Spleen (tissue), 11 donors: ENCODE results near the gene COX5B. TPM values are rescaled to one million over a fixed set of nuclear protein-coding genes. Genes with fewer than 3 reads are reported as not detected.

Source experiments
- DNase-seq: peaks from one replicate; pipeline ENCODE4 v3.0.0-alpha.2; 2020
- H3K27ac ChIP-seq, 8 donors: fragments of 200-600 bp; sonication (generic) in 7 of 8; 1 replicate in 4 of 8; 2 replicates in 4 of 8; pipeline versions ENCODE4 v1.5.0 to v1.8.0; 2016 to 2021; ENCODE audit warnings: inconsistent platforms in 4 of 8, mild to moderate bottlenecking in 4 of 8, moderate library complexity in 1 of 8
- H3K27me3 ChIP-seq, 7 donors: fragments of 200-600 bp; sonication (generic) in 6 of 7; replicated peaks in 1 of 7; 1 replicate in 4 of 7; 2 replicates in 3 of 7; pipeline versions ENCODE4 v1.5.0 to v1.8.0; 2016 to 2021; ENCODE audit warnings: inconsistent platforms in 3 of 7, mild to moderate bottlenecking in 1 of 7
- H3K36me3 ChIP-seq, 6 donors: fragments of 200-600 bp; sonication (generic) in 5 of 6; 1 replicate in 4 of 6; 2 replicates in 2 of 6; pipeline versions ENCODE4 v1.5.0 to v1.8.0; 2016 to 2021; ENCODE audit warnings: inconsistent platforms in 2 of 6
- H3K4me1 ChIP-seq, 6 donors: fragments of 200-600 bp; sonication (generic) in 5 of 6; 1 replicate in 3 of 6; 2 replicates in 3 of 6; pipeline versions ENCODE4 v1.5.0 to v1.8.0; 2016 to 2021; ENCODE audit warnings: inconsistent platforms in 3 of 6
- H3K4me3 ChIP-seq, 8 donors: fragments of 200-600 bp; sonication (generic) in 7 of 8; 1 replicate in 4 of 8; 2 replicates in 4 of 8; pipeline versions ENCODE4 v1.5.0 to v1.8.0; 2016 to 2021; ENCODE audit warnings: inconsistent platforms in 4 of 8, mild to moderate bottlenecking in 4 of 8, moderate library complexity in 2 of 8
- H3K9me3 ChIP-seq, 8 donors: fragments of 200-600 bp; sonication (generic) in 7 of 8; 1 replicate in 4 of 8; 2 replicates in 4 of 8; pipeline versions ENCODE4 v1.5.0 to v1.8.0; 2016 to 2021; ENCODE audit warnings: inconsistent platforms in 4 of 8
- POLR2A ChIP-seq, 3 donors: fragments of 450-650 bp; IDR thresholded peaks; one replicate each; pipeline ENCODE4 v1.5.1; 2017; ENCODE audit warnings: antibody characterized with exemption in 3 of 3, mild to moderate bottlenecking in 1 of 3
- POLR2AphosphoS5 ChIP-seq, 3 donors: sonication (generic); formaldehyde crosslinking; IDR thresholded peaks; one replicate each; pipeline ENCODE4 v1.5.1; 2017; ENCODE audit warnings: antibody characterized with exemption in 3 of 3
- WGBS, 5 donors: extraction: QIAGEN DNeasy Blood & Tissue Kit in 3 of 5; methylation state at CpG; one replicate each; pipeline versions ENCODE4 v1.1.5 to v1.1.7; 2013 to 2018; 5-methylcytosine and 5-hydroxymethylcytosine counted together
- intact Hi-C: fragments of 100-400 bp; cut with DNase I; formaldehyde crosslinking; loops from one replicate; pipeline ENCODE4 v1.15.0; 2023; ENCODE audit warnings: low total_unique reads
- polyA plus RNA-seq, 3 donors: library from polyadenylated mRNA; stranded (reverse); fragments of 200-250 nt; gene quantifications; one replicate each; pipeline ENCODE4 v1.2.1, GENCODE V29; 2013
- total RNA-seq, 7 donors: library from RNA; depleted of rRNA in 3 of 7; stranded (reverse); fragments of >200 nt in 3 of 7; fragmentation: NEBNext Ultra II Directional in 4 of 7; extraction: Animal tissue kit (Norgen Biotek cat#: 25700) in 4 of 7; gene quantifications; one replicate each; pipeline versions ENCODE4 v1.1.0 to v1.2.1, GENCODE V29; 2016 to 2021
- TF ChIP-seq, protein P1 (sequence below), 11 experiments: fragments of 200-600 bp in 7 of 11; fragments of 450-650 bp in 4 of 11; sonication (generic) in 4 of 11; IDR thresholded peaks in 8 of 11; conservative IDR thresholded peaks in 3 of 11; 1 replicate in 7 of 11; 2 replicates in 4 of 11; pipeline versions ENCODE4 v1.4.0 to v1.8.0; 2016 to 2021; ENCODE audit warnings: antibody characterized with exemption in 11 of 11, inconsistent platforms in 4 of 11, mild to moderate bottlenecking in 1 of 11
- donor health status: healthy with polysubstance abuse.
- donor health status: DM: no; HTN: no; CAD: no; lungs with moderate emphysema.
- donor health status: DM: no; HTN: no; CAD: no.
- donor health status: Bipolar disorder and iron deficiency.
- donor health status: healthy.
- donor health status: DM: no; HTN: no; CAD: no.
- donor health status: DM: yes; HTN: yes; CAD: no.

The COX5B gene
- total and polyA plus RNA-seq, 10 donors = 138 to 341 (median 209) TPM

DNA sequence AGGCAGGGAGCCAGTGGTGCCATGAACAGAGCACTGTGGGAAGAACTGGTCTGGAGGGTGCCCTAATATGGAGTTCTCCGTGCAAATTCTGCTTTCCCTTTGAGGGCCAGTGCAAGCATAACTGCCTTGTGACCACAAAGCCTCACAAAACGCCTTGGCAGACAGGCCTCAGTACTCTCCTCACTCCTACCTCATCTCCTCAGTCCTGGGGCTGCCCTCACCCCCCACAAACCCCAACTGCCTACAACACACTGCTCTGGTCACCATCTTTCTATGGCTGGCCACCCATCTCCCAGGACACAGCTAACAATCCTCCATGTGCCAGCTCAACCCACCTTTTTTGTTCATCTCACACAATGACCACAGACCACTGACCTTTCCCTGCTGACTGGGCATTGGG lies 8.9 kb downstream of the COX5B start:
- Histone ChIP-seq H3K36me3 (peaks cover 4 to 77% (median 47%) of the 10 kb centered on the region in 6 donors), H3K4me1 (peaks cover 0 to 5% (median under 1%) of the 10 kb centered on the region in 6 donors), H3K4me3 (no peak overlapping the region), H3K9me3 (peaks cover 0 to 9% (median 2%) of the 10 kb centered on the region in 8 donors), H3K27ac (no peak overlapping the region), H3K27me3 (no peaks in the 10 kb centered on the region)
- TF ChIP-seq, protein P1, sequence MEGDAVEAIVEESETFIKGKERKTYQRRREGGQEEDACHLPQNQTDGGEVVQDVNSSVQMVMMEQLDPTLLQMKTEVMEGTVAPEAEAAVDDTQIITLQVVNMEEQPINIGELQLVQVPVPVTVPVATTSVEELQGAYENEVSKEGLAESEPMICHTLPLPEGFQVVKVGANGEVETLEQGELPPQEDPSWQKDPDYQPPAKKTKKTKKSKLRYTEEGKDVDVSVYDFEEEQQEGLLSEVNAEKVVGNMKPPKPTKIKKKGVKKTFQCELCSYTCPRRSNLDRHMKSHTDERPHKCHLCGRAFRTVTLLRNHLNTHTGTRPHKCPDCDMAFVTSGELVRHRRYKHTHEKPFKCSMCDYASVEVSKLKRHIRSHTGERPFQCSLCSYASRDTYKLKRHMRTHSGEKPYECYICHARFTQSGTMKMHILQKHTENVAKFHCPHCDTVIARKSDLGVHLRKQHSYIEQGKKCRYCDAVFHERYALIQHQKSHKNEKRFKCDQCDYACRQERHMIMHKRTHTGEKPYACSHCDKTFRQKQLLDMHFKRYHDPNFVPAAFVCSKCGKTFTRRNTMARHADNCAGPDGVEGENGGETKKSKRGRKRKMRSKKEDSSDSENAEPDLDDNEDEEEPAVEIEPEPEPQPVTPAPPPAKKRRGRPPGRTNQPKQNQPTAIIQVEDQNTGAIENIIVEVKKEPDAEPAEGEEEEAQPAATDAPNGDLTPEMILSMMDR (IDR thresholded peaks at IDR 0.05 in 8 of 11, conservative IDR thresholded peaks at IDR 0.05 in 3 of 11) = no peak
- TF ChIP-seq POLR2AphosphoS5 (IDR thresholded peaks at IDR 0.05) (no peak), POLR2A (IDR thresholded peaks at IDR 0.05) (no peak)
- 83 to 96% (median 91%) methylated on average over 2 of the region's 2 CpGs for WGBS, 5 donors
- intact Hi-C loops = no loop called here
- no peak for DNase-seq

DNA sequence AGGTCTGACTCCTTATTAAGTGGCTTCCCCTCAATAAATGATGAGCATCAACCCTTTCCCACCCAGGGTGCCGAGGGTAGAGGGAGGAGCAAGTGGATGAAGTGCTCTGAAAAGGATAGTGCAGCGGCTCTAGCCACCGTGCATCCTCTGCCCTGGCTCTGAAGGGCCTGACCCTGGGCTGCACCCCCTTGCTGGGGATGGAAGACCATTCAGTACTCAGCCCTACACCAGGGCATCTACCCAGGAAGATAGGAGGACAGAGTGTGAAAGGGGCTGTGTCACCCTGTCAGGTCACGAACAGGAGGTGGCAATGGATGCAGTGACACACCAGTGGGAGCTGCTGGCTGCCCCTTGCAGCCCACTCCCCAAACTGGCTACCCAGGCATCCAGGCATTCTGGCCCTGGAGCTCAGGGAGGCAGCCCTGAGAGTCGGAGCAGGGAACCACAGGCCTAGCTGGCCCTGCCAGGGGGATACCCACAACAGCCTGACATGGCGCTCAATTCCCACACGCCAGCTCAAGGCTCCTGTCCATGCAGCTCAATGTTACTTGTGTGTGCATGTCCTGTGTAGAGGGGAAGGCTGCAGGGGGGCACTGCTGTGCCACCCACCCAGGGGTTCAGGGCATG lies 10.4 kb downstream of the COX5B start:
- WGBS, 5 donors = 92 to 99% (median 98%) methylated on average over 7 of the region's 7 CpGs
- Histone ChIP-seq H3K4me1 (peaks cover 9 to 19% (median 13%) of the 10 kb centered on the region in 6 donors), H3K9me3 (peaks cover 0 to 9% (median 2%) of the 10 kb centered on the region in 8 donors), H3K4me3 (no peak overlapping the region), H3K27me3 (no peaks in the 10 kb centered on the region), H3K27ac (no peak overlapping the region), H3K36me3 (peaks cover 4 to 78% (median 42%) of the 10 kb centered on the region in 6 donors)
- TF ChIP-seq, protein P1 (IDR thresholded peaks at IDR 0.05 in 8 of 11, conservative IDR thresholded peaks at IDR 0.05 in 3 of 11) = no peak
- TF ChIP-seq POLR2AphosphoS5 (IDR thresholded peaks at IDR 0.05) = peak in 2 of 3 donors; percentile 28 to 38
- no peak for TF ChIP-seq POLR2A (IDR thresholded peaks at IDR 0.05)
- DNase-seq = no peak
- intact Hi-C loops = no loop called here

DNA sequence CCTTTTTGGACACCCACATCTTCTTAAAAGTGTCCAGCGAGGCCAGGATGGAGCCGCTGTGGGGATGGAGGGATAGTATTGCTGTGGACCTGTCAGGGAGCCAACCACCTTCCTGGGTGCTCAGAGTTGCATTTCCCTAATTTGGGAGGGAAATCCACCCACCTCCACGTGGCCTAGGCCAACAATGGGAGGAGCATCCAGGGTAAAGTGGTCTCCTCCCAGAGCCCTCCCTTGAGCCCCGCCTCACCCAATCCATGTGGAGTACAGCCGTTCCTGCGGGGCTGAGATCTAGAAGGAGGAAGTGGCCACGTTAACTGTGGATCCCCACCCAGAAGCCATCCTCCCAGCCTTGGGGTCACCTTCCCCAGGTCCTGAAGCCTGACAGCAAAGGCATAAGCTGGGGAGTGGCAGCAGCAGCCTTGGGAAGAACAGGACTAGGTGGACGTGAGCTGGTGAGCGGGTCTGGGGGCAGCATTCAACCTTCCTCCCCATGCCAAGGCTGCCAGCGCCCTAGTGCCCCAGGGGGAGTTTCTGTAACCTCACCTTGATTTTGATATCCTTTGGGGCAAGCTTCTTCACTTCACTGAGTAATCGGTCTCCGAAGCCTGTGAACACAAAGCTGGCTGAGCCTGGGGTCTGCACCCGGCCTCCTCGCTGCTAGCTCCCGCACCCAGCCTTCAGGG lies 11.2 kb downstream of the COX5B start:
- intact Hi-C loops = no loop called here
- Histone ChIP-seq H3K4me1 (peaks cover 17 to 27% (median 21%) of the 10 kb centered on the region in 6 donors), H3K9me3 (peaks cover 0 to 9% (median 2%) of the 10 kb centered on the region in 8 donors), H3K27me3 (no peaks in the 10 kb centered on the region), H3K4me3 (no peak overlapping the region), H3K27ac (no peak overlapping the region), H3K36me3 (peaks cover 4 to 82% (median 42%) of the 10 kb centered on the region in 6 donors)
- no peak for TF ChIP-seq POLR2AphosphoS5 (IDR thresholded peaks at IDR 0.05)
- TF ChIP-seq, protein P1 (IDR thresholded peaks at IDR 0.05 in 8 of 11, conservative IDR thresholded peaks at IDR 0.05 in 3 of 11) = no peak
- no peak for TF ChIP-seq POLR2A (IDR thresholded peaks at IDR 0.05)
- 79 to 90% (median 85%) methylated on average over 15 of the region's 15 CpGs for WGBS, 5 donors
- DNase-seq = no peak
